SKM-1 (cell line): Measurements from ENCODE around the gene NUDCD2.
"Not testable (repeated sequence)": the region's sequence is repeated elsewhere in the genome, so short reads cannot be mapped to it uniquely, and the experiment has no call there.

Experiments used
- DNase-seq: peaks from one replicate; lab custom pipeline; 2025; ENCODE audit not compliant: unreplicated experiment; lab: John Stamatoyannopoulos, UW

The NUDCD2 gene

DNA sequence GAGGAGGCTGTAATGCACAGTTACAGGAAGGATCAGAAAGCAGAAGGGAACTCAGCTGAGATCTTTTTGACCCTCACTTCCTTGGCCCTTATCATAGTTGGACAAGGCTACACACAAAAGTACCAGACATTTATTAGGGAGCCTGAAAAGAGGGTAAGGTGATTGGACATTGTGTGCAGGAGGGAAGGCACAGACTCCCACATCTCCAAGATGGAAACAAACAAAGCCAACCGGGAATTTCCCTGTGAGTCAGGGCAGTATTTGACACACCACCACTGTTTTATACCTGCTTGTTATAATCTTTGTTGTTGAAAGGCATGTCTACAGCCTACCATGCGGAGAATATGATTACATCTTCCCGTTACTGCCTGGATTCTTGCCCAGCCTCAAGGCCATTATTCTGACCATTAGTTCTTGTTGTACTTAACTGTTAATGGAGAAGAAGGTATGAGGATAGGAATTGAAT lies 25.5 kb downstream of the NUDCD2 start:
- DNase-seq: peak; percentile 10

DNA sequence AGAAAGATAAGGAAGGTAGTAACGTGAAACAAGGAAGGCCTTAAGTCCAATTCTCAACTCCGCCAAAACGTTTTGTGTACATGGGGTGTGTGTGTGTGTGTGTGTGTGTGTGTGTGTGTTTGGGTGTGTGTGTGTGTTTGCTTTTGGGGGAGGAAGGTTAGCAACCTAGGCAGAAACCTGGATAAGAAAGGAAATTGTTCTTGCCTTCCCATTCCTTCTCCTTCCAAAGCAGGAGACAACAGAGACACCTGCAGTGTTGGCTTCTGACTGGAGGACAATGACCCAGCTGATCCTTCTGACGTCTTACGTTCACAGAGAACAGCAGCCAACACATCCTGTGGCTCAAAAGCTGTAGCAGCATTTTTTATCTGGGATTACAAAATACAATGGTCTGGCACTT lies 26.6 kb downstream of the NUDCD2 start:
- no peak for DNase-seq

GRCh38 chr5:163432544-163432943 lies 27.4 kb downstream of the NUDCD2 start:
- DNase-seq: no peak

DNA sequence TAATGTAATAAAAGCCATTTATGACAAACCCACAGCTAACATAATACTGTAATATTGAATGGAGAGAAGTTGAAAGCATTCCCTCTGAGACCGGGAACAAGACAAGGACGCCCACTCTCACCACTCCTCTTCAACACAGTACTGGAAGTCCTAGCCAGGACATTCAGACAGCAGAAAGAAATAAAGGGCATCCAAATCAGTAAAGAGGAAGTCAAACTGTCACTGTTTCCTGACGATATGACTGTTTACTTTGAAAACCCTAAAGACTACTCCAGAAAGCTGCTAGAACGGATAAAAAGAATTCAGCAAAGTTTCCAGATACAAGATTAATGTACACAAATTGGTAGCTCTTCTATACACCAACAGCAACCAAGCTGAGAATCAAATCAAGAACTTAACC lies 33.8 kb downstream of the NUDCD2 start:
- DNase-seq: not testable (repeated sequence)

DNA sequence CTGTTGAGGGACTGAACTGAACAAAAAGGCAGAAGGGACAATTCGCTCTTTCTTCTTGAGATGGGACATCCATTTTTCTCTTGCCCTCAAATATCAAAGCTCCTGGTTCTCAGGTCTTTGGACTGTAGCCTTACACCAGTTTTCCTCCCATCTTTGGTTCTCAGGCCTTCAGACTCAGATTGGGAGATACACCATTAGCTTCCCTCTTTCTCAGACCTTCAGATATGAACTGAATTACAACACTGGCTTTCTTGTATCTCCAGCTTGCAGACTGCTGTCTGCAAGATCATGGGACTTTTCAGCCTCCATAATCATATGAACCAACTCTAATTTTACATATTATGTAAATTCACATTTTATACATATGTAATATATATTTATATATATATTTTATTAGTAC lies 35.1 kb downstream of the NUDCD2 start:
- DNase-seq: no peak

GRCh38 chr5:163415673-163416072 lies 44.2 kb downstream of the NUDCD2 start:
- not testable (repeated sequence) for DNase-seq

- DNase-seq: no peak
These were observed 49.4 kb downstream of the NUDCD2 start for GRCh38 chr5:163410505-163410904.

- no peak for DNase-seq
These were observed 50.5 kb downstream of the NUDCD2 start for GRCh38 chr5:163409384-163409783.

DNA sequence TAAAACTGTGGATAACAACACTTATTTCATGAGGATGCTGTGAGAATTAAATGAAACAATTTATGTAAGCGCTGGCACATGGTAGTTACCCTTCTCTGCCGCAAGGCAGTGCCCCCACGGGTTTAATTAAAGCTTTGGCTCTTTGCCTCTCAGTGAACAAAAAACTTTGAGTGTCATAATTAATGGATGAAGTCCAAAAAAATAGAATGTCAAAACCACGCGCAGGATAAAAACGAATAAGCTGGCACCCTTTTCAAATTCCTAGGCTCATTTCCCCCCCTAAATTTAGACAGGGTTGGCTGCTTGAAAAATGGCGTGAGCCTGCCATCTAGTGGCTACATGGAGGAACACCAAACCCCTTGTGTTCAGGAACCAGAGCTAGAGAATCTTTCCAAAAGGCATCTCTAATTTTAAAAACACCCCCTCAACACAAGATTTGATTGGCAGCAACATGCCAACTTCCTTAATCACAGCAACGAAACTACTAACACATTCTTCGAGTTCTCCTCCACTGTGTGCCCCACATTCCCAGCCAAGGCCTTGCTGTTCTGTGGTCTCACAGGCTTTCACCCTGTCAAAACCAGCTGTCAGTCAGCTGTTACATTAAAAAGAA lies 51.5 kb downstream of the NUDCD2 start:
- peak; percentile 49 for DNase-seq

GRCh38 chr5:163407034-163407655 lies 52.8 kb downstream of the NUDCD2 start:
- DNase-seq: peak; percentile 21

DNA sequence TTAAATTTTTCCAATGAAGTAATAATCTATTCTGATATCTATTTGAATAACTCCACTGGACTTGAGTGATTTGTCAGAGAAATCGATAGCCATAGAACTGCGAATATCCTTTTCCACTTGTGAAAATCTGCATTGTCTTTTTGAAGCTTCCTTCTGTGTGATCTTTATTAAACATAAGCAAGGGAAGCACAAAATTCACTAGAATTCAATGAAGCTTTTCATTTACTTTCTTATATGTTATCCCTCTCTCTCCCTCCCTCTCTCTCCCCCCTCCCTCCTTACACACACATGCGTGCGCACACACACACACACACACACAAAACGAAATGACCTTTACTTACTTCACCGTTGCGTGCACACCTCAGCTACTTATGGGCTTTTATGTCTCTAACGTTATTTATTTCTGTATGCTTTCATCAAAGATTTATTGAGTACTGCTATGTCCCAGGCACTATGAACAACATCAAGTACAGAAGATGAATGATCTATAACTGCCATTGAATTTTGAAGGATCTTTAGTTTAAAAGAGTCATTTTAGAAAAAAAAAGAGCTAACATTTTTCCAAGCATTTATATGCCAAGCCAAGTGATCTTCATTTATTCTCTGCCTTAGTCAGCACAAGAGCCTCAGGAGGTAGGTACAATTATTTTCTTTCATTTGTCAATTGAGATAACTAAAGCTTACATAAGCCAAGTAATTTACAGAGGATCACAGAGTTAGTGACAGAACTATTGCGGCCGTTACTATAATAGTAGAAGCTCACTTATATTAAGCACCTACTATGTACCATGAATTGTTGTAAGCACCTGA lies 55.3 kb downstream of the NUDCD2 start:
- no peak for DNase-seq

GRCh38 chr5:163402007-163402406 lies 57.9 kb downstream of the NUDCD2 start:
- DNase-seq: no peak

DNA sequence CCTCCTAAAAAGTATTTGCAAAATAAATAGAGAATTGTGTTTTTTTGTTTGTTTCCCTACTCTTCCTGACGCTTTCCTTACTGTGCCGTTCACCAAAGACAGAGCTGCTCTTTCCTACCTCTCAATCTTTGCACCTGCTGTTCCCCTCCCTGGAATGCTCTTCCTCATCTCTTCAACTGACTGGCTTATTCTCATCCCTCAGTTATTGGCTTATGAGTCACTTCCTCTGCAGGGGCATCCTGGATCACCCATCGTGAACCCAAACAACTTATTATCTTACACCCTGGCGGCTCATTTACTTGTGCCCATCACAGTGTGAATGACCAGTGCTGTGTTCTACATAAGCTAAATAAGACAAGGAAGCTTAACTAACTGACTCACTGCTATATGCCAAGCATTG lies 58.6 kb downstream of the NUDCD2 start:
- DNase-seq: no peak

- DNase-seq: no peak
These were observed 60.0 kb downstream of the NUDCD2 start for GRCh38 chr5:163399923-163400322.

DNA sequence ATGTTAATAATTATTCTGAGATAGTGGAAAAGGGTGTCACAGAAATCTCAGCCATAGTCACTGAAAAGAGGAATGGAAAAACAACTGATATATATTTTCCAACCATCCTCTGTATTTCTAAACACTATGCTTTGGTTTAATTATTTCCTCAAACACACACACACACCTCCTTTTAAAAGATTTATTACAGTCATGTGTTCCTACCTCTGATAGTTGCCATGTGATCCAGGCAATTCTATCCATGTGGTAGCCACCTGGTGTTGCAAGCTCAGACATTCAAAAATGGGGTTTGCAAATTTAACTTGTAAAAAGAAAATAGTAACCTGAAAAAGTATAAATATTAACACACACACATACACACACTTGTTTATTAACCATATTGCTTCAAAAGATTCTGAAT lies 62.5 kb downstream of the NUDCD2 start:
- DNase-seq: no peak

GRCh38 chr5:163396818-163397340 lies 63.0 kb downstream of the NUDCD2 start:
- DNase-seq: peak; percentile 60
